Karpas-422 (cell line): ENCODE data around the gene HOXD9. TPM values are rescaled to one million over a fixed set of nuclear protein-coding genes. Genes with fewer than 3 reads are reported as not detected.

Experiments used
- DNase-seq: peaks from one replicate; pipeline ENCODE4 v3.0.0-alpha.2; 2015
- H2AFZ ChIP-seq: fragments of 200-600 bp; sonication (generic); 2 replicates; pipeline ENCODE4 v1.6.1; 2014; ENCODE audit warnings: antibody characterized with exemption, low read length, mixed read lengths
- H3K27ac ChIP-seq: fragments of 200-600 bp; sonication (generic); 2 replicates; pipeline ENCODE4 v1.5.1; 2014; ENCODE audit warnings: mild to moderate bottlenecking, low read length, moderate library complexity
- H3K27me3 ChIP-seq: fragments of 200-600 bp; sonication (generic); 2 replicates; pipeline ENCODE4 v1.6.1; 2014; ENCODE audit warnings: low read length, mixed read lengths
- H3K36me3 ChIP-seq: fragments of 200-600 bp; sonication (generic); 2 replicates; pipeline ENCODE4 v1.6.1; 2014; ENCODE audit warnings: low read length, mixed read lengths; ENCODE audit not compliant: insufficient read depth
- H3K4me1 ChIP-seq: fragments of 200-600 bp; sonication (generic); 2 replicates; pipeline ENCODE4 v1.6.1; 2014; ENCODE audit warnings: mild to moderate bottlenecking, low read length, mixed read lengths
- H3K4me2 ChIP-seq: fragments of 200-600 bp; sonication (generic); 2 replicates; pipeline ENCODE4 v1.6.1; 2014; ENCODE audit warnings: low read length, low read depth, mild to moderate bottlenecking; ENCODE audit not compliant: poor library complexity, severe bottlenecking
- H3K4me3 ChIP-seq: fragments of 200-600 bp; sonication (generic); 2 replicates; pipeline ENCODE4 v1.5.1; 2014; ENCODE audit warnings: mild to moderate bottlenecking, antibody characterized with exemption, low read length, mixed read lengths
- H3K79me2 ChIP-seq: fragments of 200-600 bp; sonication (generic); 2 replicates; pipeline ENCODE4 v1.6.1; 2014; ENCODE audit warnings: mild to moderate bottlenecking, low read length, mixed read lengths
- H3K9ac ChIP-seq: fragments of 200-600 bp; sonication (generic); 2 replicates; pipeline ENCODE4 v1.6.0; 2014; ENCODE audit warnings: low read length
- H3K9me2 ChIP-seq: fragments of 200-600 bp; sonication (generic), shearing (Covaris generic); replicated peaks from 2 replicates; pipeline ENCODE4 v1.6.0; 2014; ENCODE audit warnings: mild to moderate bottlenecking, low read length, moderate library complexity; ENCODE audit not compliant: insufficient read depth
- H3K9me3 ChIP-seq: fragments of 300-700, 200-600 bp; sonication (generic); 2 replicates; pipeline ENCODE4 v1.6.1; 2014; ENCODE audit warnings: low read length, mixed read lengths
- H4K20me1 ChIP-seq: fragments of 200-600 bp; sonication (generic); 2 replicates; pipeline ENCODE4 v1.6.1; 2014; ENCODE audit warnings: mild to moderate bottlenecking, antibody characterized with exemption, low read length, low read depth; ENCODE audit not compliant: insufficient read depth
- total RNA-seq: library from RNA; depleted of rRNA; stranded (reverse); fragments of >200 nt; shearing (Covaris generic); gene quantifications from 2 replicates; pipeline ENCODE4 v1.2.3, GENCODE V29; 2014; ENCODE audit warnings: low replicate concordance

HOXD9 gene
- total RNA-seq, 1 experiment from 2014 or later: not detected

DNA sequence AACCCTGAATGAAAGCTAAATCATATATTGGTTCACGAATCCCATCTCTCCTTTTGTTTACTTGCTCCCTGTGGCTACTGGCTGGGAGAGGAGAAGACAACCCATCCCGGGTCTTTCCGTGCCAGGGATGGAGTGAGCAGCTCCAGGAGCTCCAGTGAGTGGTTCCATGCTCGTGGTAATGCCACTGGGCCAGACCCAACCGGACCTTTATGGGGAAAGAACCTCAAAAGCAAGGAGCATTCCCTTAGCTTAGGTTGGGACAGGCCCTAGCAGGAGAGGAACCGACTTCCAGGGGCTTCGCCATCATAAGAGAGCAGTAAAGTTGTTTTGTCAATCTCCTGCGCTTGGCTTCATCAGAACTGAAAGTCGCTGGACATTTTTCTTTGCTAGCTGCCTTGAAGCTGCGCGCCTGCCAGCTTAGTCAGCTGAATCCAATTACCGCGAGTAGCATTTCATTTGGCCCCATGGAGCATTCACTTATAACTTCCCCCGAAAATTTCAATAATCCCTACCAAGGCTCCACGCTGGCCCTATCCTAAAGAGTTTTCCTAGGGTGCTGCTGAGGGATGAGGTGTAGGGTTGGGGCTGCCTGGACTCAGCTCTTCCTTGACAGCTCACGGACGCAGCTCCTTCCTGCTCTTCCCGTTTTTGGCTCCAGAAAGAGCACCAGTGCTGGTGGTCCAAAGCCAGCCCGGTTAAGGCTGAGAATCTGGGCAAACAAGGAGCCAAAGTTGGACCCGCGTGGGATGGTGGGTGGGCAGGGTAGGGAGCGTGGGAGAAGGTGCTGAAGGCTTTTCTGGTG, 39.5 kb downstream of the HOXD9 start:
- no peaks in the 10 kb centered on the region for H3K27me3 ChIP-seq
- no peaks in the 10 kb centered on the region for H3K9me2 ChIP-seq
- no peak overlapping the region for H2AFZ ChIP-seq
- H3K36me3 ChIP-seq: no peaks in the 10 kb centered on the region
- no peak overlapping the region for H3K4me2 ChIP-seq
- DNase-seq: no peak
- no peak overlapping the region for H3K9ac ChIP-seq
- no peaks in the 10 kb centered on the region for H3K79me2 ChIP-seq
- H3K9me3 ChIP-seq: no peaks in the 10 kb centered on the region
- H3K4me1 ChIP-seq: no peaks in the 10 kb centered on the region
- H3K4me3 ChIP-seq: no peak overlapping the region
- H3K27ac ChIP-seq: no peak overlapping the region
- H4K20me1 ChIP-seq: no peaks in the 10 kb centered on the region

DNA sequence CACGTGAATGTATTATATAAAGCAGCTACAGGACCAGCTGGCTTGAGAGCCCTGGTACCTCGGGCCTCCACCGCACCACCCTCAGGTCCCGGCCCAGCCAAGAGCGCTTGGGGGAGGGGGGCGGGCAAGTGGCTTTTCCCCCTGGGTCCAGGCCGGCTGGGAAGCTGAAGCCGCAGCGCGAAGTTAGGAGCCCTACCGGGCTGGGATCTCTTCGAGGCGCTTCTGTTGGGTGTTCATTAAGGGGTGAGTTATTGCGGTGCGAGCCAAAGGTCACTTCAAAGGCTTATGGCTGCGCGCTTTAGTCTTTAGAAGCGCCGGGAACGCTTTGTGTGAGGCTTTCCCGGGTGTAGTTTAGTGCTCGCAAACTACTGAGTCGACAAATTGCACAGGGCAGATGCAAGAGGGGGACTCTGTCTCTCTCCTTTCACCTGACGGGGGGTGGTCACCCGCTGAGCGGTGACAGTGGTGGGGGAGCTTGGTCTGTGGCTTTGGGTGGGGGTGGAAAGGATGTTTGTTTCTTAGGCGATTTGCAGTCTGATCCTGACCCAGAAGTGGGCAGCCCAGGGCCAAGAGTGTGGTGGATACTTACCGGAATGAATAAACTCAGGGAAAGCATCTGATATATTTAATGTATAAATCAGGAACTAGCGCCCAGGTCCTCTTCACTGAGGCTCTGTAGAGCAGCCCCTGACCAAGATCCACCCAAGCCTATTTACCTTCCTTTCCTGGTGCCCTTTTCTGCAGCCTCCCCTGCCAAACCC, 40.6 kb downstream of the HOXD9 start:
- H3K27me3 ChIP-seq: no peaks in the 10 kb centered on the region
- H3K36me3 ChIP-seq: no peaks in the 10 kb centered on the region
- no peak overlapping the region for H3K27ac ChIP-seq

DNA sequence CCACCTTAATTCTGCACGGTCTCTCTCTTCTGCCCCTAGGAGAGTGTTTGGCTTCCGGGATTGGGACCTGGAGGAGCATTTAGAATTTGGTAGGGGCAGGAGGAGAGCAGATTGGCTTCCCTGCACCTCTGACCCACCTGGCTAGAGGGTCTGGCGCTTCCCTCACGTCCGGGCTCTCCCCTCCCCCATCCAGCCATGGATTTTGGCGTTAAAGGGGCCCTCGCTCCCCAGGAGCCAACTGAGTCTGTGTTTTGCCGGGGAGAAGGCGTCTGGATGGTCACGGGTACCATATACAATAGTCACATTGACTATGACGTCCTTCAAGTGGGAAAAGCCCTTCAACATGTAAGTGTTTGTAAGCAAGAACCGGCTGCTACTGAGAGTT, 41.1 kb downstream of the HOXD9 start:
- H3K27me3 ChIP-seq: no peaks in the 10 kb centered on the region
- no peaks in the 10 kb centered on the region for H3K9me2 ChIP-seq
- H3K9me3 ChIP-seq: no peaks in the 10 kb centered on the region

More for the DNA sequence above, 40.6 kb downstream of the HOXD9 start:
- Histone ChIP-seq H3K9me3 (no peaks in the 10 kb centered on the region), H2AFZ (no peak overlapping the region), H3K79me2 (no peaks in the 10 kb centered on the region), H3K4me1 (no peaks in the 10 kb centered on the region), H3K9ac (no peak overlapping the region), H3K9me2 (no peaks in the 10 kb centered on the region), H3K4me3 (no peak overlapping the region), H4K20me1 (no peaks in the 10 kb centered on the region), H3K4me2 (no peak overlapping the region)
- DNase-seq: no peak

DNA sequence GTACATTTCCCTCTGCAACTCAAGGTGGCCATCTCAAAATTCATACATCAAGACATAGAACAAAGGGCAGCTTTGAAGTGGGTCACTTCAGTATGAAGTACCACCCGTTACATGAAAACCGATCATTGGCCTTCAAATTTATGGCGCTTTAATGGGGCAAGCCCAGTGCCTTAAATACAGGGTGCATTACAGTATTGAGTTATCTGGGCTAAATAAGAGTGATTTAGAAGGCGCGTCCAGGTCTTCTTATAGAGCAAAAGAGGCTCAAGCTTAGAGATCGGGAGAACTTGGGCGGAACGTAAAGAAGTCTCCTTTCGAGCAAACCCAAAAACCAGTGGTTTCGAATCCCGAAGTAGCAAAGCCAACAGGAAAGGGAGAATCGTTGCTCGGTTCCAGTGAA, 41.7 kb downstream of the HOXD9 start:
- no peaks in the 10 kb centered on the region for H3K9me3 ChIP-seq
- H4K20me1 ChIP-seq: no peaks in the 10 kb centered on the region
- DNase-seq: no peak
- H3K27ac ChIP-seq: no peak overlapping the region
- no peak overlapping the region for H3K4me3 ChIP-seq
- H3K27me3 ChIP-seq: no peaks in the 10 kb centered on the region
- H3K9ac ChIP-seq: no peak overlapping the region
- H3K4me2 ChIP-seq: no peak overlapping the region
- H3K36me3 ChIP-seq: no peaks in the 10 kb centered on the region
- no peak overlapping the region for H2AFZ ChIP-seq
- H3K4me1 ChIP-seq: no peaks in the 10 kb centered on the region
- H3K79me2 ChIP-seq: no peaks in the 10 kb centered on the region
- H3K9me2 ChIP-seq: no peaks in the 10 kb centered on the region

More for the DNA sequence above, 41.1 kb downstream of the HOXD9 start:
- DNase-seq: no peak
- no peaks in the 10 kb centered on the region for H3K79me2 ChIP-seq
- no peaks in the 10 kb centered on the region for H3K4me1 ChIP-seq
- H4K20me1 ChIP-seq: no peaks in the 10 kb centered on the region
- H3K36me3 ChIP-seq: no peaks in the 10 kb centered on the region
- H3K4me2 ChIP-seq: no peak overlapping the region
- H3K27ac ChIP-seq: no peak overlapping the region
- H3K4me3 ChIP-seq: no peak overlapping the region
- no peak overlapping the region for H2AFZ ChIP-seq
- H3K9ac ChIP-seq: no peak overlapping the region

DNA sequence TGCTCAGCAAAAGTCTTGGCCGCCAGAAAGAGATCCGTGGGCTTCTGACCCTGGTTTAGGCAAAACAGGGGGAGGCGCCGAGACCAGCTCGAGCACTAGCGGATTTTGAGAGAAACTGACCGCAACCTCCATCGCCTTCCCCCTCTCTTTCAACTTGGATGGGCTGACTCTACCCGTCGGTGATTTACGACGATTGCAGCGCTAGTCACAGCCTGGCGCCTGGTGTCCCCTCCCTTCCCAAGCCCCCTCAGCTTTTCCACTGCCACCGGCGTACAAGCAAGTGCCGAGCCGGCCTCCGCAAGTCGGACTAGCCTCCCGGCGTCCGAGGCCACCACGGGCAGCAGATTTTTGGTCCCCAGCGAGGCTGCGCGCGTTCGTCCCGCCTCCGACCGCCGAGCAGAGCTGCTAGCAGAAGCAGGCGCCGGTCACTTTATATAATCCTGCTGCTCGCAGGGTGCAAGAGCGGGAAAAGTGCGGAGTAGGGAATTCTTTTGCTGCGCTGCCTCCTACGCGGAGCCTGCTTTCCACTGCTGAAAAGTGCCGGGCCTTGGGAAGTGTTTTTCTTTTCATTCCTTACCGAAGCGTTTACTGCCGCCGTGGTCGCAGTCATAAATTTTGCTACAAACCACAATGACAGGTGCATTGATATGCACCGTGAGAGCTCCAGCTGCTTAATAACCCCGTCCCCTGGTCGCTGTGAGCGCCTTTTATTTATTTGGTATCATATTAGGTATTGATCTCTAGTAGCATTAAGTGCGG, 42.3 kb downstream of the HOXD9 start:
- Histone ChIP-seq H3K9me2 (no peaks in the 10 kb centered on the region), H3K9me3 (no peaks in the 10 kb centered on the region), H3K4me2 (no peak overlapping the region), H2AFZ (no peak overlapping the region), H4K20me1 (no peaks in the 10 kb centered on the region), H3K36me3 (no peaks in the 10 kb centered on the region), H3K4me3 (no peak overlapping the region), H3K79me2 (no peaks in the 10 kb centered on the region), H3K27ac (no peak overlapping the region), H3K4me1 (no peaks in the 10 kb centered on the region), H3K9ac (no peak overlapping the region), H3K27me3 (no peaks in the 10 kb centered on the region)
- DNase-seq: no peak

DNA sequence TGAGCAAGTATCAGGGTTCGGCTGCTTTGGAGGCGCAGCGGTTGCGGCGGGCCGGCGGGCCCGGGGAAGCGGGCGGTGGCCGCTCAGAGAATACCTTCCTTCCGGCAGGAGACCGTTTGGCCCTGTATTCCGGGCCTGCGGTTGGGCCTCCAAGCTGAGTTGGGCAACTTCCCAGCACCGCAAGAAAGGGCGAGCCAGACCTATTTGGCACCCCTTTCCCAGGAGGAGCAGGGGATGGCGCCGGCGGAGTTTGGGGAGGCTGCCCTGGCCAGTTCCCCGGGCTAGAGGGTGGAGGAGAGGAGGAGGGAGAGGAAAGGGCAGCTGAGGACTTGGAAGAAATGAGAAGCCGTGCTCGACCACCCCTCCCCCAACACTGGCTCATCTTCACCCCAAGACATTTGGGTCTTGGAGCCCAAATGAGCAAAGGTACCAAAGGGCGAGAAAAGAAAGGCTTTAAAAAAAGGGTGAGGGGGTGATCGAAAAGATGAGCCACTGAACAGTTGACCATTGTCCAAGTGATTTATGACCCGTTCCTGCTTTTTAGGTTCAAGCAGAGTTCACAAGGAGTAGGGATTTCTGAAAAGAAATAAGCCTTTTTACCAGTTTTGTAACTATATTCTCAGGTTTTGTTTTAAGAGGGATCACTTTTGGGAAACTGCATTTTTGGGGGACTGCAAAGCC, 43.0 kb downstream of the HOXD9 start:
- Histone ChIP-seq H3K4me1 (no peaks in the 10 kb centered on the region), H3K79me2 (no peaks in the 10 kb centered on the region), H3K9ac (no peak overlapping the region), H4K20me1 (no peaks in the 10 kb centered on the region), H3K9me3 (no peaks in the 10 kb centered on the region), H3K9me2 (no peaks in the 10 kb centered on the region), H3K4me3 (no peak overlapping the region), H3K4me2 (no peak overlapping the region), H3K27me3 (no peaks in the 10 kb centered on the region), H3K27ac (no peak overlapping the region), H2AFZ (no peak overlapping the region), H3K36me3 (no peaks in the 10 kb centered on the region)
- DNase-seq: no peak

DNA sequence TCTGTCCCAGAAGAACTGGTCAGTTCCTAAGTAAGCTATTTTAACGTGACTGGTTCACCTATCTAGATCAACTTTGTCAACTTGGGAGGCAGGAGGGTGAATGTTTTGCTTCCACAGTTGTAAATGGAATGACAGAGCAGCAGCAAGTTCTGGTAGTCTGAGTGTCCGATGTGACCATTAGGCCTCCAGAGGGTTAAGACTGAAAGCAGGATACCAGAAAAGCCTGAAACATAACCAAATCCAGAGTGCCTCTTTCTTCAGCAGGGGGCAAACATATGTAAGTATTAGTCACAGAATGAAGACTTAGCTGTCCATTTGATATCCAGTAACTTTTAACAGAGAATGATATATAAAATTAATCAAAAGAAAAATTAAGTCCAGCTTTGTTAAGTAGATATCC, 43.8 kb downstream of the HOXD9 start:
- no peak overlapping the region for H2AFZ ChIP-seq
- H3K27me3 ChIP-seq: no peaks in the 10 kb centered on the region
- H3K79me2 ChIP-seq: no peaks in the 10 kb centered on the region
- H3K9me2 ChIP-seq: no peaks in the 10 kb centered on the region
- H3K4me2 ChIP-seq: no peak overlapping the region
- H3K9me3 ChIP-seq: no peaks in the 10 kb centered on the region
- H3K9ac ChIP-seq: no peak overlapping the region
- H4K20me1 ChIP-seq: no peaks in the 10 kb centered on the region
- H3K4me3 ChIP-seq: no peak overlapping the region
- no peak overlapping the region for H3K27ac ChIP-seq
- no peaks in the 10 kb centered on the region for H3K36me3 ChIP-seq
- H3K4me1 ChIP-seq: no peaks in the 10 kb centered on the region
- no peak for DNase-seq
